ENCODE measurements around the gene NSD2.

- TF ChIP-seq SIN3A (IDR thresholded peaks at IDR 0.05; ENCODE audit: borderline replicate concordance, insufficient read depth, low read length) (no peak), TAF1 (IDR thresholded peaks at IDR 0.05; ENCODE audit: borderline replicate concordance, insufficient read depth, low read length) (no peak)
Measured at GRCh38 chr4:1985780-1986577, 114.8 kb downstream of the NSD2 start.

All from PFSK-1 (cell line).